ENCODE data around the gene ZNF599. TPM values are rescaled to one million over a fixed set of nuclear protein-coding genes. Genes with fewer than 3 reads are reported as not detected.

The ZNF599 gene
- total and polyA plus RNA-seq, 4 donors: 2.3 to 7.9 (median 6.1) TPM

DNA sequence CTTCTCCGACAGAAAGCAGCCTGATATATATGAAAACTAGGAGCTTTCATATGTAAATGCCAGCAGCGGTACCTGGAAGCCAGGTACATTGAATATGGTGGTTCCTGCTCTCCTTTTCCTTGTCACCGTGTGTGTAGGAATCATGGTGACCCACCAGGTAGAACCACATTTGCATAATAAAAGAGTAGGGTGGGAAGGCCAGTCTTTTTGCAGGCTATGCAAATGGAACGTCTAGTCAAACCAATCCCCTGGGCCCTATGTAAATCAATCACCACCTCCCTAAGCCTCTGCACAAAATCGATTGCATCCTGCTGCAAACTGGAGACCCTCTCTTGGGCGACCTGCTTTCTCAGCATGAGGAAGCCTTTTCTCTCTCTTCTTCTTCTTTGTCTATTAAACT lies 61.1 kb downstream of the ZNF599 start:
- intact Hi-C loops (cut with DNase I): loop anchor here (1.0 to 2.0 kb wide), 2 partner anchors 73 kb away; no protein-coding TSS in a partner anchor
- Histone ChIP-seq H3K36me3 (ENCODE audit: control insufficient read depth in 1 of 2, insufficient read depth in 2 of 2, low read length in 1 of 2) (no peaks in the 10 kb centered on the region), H3K27me3 (ENCODE audit: control insufficient read depth in 1 of 2, insufficient read depth in 2 of 2, low read length in 1 of 2) (peaks cover 0 to 1% of the 10 kb centered on the region in 2 donors), H3K4me1 (ENCODE audit: control insufficient read depth in 1 of 2, insufficient read depth in 2 of 2, low read length in 2 of 2) (no peaks in the 10 kb centered on the region), H3K27ac (ENCODE audit: low read depth in 1 of 2, low read length in 2 of 2) (no peak overlapping the region), H3K4me3 (ENCODE audit: low read length in 2 of 2) (no peak overlapping the region), H3K9me3 (ENCODE audit: control insufficient read depth, low read length) (peaks cover 3% of the 10 kb centered on the region)
- DNase-seq (no peak), ATAC-seq (ENCODE audit: low FRiP score) (no peak)
- 54 to 55% methylated on average over 6 of the region's 6 CpGs for WGBS, 2 donors

Other genes starting within 250 kb of the ZNF599 start
- gene SCGB2B2, start 96.1 kb downstream of the ZNF599 start, total RNA-seq: 1 to 10 TPM in 1 of 2 donors, under 1 TPM in 1; 0.75 to 2.2 TPM
- gene SCGB2B2, start 96.1 kb downstream of the ZNF599 start, polyA plus RNA-seq: not detected
- 10 to 100 TPM; 20.5 to 37.3 TPM for gene ZNF302, start 95.5 kb downstream of the ZNF599 start, total RNA-seq
- gene ZNF302, start 95.5 kb downstream of the ZNF599 start, polyA plus RNA-seq: 10 to 100 TPM; 20.0 to 23.8 TPM
- 10 to 100 TPM; 10.7 to 12.7 TPM for gene ZNF181, start 39.0 kb downstream of the ZNF599 start, total RNA-seq
- gene ZNF181, start 39.0 kb downstream of the ZNF599 start, polyA plus RNA-seq: 10 to 100 TPM in 1 of 2 donors, 1 to 10 TPM in 1; 3.5 to 19.9 TPM
- gene ZNF30, start 153.7 kb upstream of the ZNF599 start, total RNA-seq: 1 to 10 TPM; 1.9 to 3.1 TPM
- 10 to 100 TPM in 1 of 2 donors, 1 to 10 TPM in 1; 2.6 to 10.9 TPM for gene ZNF30, start 153.7 kb upstream of the ZNF599 start, polyA plus RNA-seq
- 10 to 100 TPM in 1 of 2 donors, 1 to 10 TPM in 1; 5.2 to 13.5 TPM for gene ZNF792, start 191.0 kb upstream of the ZNF599 start, total RNA-seq
- gene ZNF792, start 191.0 kb upstream of the ZNF599 start, polyA plus RNA-seq: 1 to 10 TPM; 1.0 to 1.8 TPM
- gene GRAMD1A, start 227.1 kb upstream of the ZNF599 start, total RNA-seq: 10 to 100 TPM; 65.7 to 92.7 TPM
- gene GRAMD1A, start 227.1 kb upstream of the ZNF599 start, polyA plus RNA-seq: 10 to 100 TPM; 13.4 to 59.0 TPM

Measured in aorta (tissue), 5 donors.